GM19025 (cell line): ENCODE data around the gene TOM1.

Experiments
- ATAC-seq: cut with Tn5 transposase; IDR thresholded peaks from one replicate; pipeline ENCODE4 v1.9.1; 2021; ENCODE audit warnings: mild to moderate bottlenecking, low read depth, moderate library complexity; ENCODE audit not compliant: unreplicated experiment

Gene TOM1

GRCh38 chr22:35322126-35322525 is 22.4 kb downstream of the TOM1 start:
- ATAC-seq = no peak

DNA sequence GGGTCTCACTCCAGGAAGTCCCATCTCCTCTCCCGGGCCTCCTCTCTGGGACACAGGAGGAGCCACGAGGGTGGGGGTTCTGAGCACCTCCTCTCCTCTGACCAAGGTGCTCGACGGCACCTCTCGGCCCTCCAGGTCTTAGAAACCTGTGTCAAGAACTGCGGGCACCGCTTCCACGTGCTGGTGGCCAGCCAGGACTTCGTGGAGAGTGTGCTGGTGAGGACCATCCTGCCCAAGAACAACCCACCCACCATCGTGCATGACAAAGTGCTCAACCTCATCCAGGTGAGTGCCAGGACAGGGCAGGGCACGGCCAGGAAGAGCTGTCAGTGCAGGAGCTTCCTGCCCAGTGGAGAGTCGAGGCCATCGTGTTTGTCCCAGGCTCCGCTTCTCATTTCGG is 23.2 kb downstream of the TOM1 start:
- ATAC-seq = no peak

- no peak for ATAC-seq
Measured at GRCh38 chr22:35323305-35323704, 23.6 kb downstream of the TOM1 start.

DNA sequence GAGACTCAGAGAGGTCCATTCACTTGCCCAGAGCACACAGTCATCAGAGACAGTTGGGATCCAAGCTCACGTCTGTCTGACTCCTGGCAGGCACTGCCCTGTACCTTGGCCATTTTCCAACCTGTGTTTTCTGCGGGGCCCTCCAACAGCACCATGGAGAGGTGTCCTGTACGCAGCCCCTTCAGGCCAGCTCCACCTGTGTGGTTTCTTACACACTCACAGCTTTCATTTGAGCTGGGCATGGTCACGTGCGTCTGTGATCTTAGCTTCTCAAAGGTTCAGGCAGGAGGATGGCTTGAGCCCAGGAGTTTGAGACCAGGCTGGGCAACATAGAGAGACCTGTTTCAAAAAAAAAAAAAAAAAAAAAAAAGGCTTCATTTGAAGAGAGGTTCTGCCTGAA is 24.4 kb downstream of the TOM1 start:
- ATAC-seq = no peak

DNA sequence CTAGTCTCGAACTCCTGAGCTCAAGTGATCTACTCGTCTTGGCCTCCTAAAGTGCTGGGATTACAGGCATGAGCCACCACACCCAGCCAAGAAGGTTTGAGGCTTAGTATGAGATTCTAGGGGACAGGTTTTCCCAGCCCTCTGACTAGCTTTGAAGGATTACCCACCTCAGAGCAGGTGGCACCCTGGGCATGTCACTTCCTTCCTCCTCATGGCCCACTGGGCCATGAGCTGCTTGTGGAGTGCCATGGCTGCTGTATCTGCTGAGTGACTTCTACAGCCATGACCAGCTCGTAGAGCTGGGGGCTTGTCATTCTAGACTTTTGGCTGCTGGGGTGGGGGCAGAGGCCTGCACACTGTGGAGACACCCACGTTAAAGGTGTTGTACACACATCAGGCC is 25.1 kb downstream of the TOM1 start:
- no peak for ATAC-seq

DNA sequence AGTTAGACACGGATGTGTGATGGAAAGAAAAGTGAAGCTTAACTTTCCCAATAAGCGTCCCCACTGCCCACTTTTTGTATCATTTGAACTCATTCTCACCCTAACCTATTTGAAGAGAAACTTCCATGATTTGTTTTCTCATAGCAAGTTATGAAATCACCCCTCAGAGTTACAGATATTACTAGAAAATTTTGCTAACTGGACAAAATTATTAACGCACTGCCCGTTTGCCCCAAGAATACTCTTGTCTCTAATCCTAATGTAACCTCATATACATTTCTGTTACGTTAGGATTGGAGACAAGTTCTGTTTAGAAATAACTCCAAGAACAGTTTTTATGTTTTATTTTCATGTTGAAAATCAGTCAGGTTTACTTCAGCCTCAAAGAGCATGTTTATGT is 25.5 kb downstream of the TOM1 start:
- ATAC-seq = no peak

- no peak for ATAC-seq
Measured at GRCh38 chr22:35326854-35327562, 27.3 kb downstream of the TOM1 start.

DNA sequence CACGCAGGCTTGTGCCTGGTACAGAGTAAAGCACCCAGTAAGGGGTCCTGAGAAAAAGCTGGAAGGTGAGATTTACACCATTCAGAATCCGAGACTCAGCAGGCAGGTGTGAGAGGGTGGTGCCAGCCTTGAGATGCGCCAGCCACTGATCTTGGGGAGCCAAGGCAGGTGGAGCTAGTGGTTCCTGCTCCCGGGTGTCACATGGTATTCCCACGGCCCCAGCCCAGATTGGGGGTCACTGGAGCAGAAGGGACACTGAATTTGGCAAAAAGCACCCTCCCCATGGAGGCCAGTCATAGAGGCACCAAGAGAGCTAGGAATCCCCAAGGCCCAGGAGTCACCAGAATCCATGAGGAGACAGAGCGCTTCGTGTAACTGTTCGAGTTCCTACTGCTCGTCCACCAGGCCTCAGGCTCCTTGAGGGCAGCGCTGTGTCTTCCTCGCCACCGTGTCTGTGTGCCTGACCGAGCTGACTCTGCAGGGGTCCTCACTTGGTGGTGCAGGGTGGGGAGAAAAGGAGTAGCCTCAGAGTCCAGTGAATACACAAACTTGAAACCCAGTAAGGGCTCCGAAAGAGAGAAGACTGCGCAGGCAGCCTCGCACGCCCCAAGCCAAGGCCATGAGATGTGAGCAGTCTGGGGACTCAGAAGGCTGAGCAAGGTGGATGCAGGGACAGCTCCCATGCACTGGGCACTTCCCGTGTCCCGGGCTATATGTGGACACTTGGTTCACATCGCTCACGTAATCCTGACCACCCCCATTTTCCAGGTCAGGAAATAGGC is 28.2 kb downstream of the TOM1 start:
- no peak for ATAC-seq

DNA sequence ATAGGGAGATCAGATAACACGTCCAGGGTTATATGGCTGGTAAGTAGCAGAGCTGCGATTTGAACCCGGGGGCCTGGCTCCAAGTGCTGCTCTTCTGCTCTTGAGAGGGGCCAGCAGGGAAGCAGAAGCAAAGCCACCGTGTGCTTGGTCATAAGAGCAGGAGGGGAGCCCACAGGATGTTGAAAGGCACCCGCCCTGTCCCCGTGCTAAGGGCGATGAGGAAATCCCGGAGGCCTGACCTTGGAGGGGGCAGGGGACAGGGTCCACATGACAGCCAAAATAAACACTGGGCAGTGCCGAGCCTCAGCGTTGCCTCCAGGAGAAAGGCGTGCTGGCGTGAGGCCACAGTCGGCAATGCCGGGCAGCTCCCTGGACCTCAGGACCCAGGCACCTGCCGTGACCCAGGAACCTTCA is 28.8 kb downstream of the TOM1 start:
- ATAC-seq = no peak

DNA sequence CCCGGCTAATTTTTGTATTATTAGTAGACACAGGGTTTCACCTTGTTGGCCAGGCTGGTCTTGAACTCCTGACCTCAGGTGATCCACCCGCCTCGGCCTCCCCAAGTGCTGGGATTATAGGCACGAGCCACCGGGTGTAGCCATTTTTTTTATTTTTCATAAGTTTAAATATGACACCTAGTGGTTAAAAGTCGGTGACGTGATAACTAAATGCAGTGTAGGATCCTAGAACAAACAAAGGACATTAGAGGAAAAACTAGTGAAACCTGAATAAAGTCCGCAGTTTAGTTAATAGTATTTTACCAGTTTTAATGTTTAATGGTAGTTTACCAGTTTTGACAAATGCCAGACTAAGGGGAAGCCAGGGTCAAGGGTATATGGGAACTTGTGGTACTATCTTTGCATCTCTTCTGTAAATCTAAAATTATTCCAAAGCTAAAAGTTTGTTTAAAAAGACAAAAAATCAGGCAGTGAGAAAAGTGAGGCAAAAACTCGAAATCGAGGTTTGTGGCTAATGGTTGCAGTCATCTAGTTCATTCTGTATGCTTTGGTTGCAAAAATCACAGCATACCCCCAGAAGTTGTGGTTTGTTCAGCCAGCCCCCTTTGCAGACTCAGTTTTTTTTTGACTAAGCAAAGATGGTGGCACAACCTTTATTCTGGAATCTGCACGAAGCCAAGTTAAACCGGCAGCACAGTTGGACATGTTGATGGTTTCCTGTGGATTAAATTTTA is 29.6 kb downstream of the TOM1 start:
- ATAC-seq = no peak

GRCh38 chr22:35330258-35330861 is 30.7 kb downstream of the TOM1 start:
- no peak for ATAC-seq

- ATAC-seq = no peak
Measured at GRCh38 chr22:35332278-35332677, 32.6 kb downstream of the TOM1 start.

GRCh38 chr22:35333220-35333619 is 33.5 kb downstream of the TOM1 start:
- no peak for ATAC-seq

GRCh38 chr22:35334004-35334403 is 34.3 kb downstream of the TOM1 start:
- no peak for ATAC-seq

DNA sequence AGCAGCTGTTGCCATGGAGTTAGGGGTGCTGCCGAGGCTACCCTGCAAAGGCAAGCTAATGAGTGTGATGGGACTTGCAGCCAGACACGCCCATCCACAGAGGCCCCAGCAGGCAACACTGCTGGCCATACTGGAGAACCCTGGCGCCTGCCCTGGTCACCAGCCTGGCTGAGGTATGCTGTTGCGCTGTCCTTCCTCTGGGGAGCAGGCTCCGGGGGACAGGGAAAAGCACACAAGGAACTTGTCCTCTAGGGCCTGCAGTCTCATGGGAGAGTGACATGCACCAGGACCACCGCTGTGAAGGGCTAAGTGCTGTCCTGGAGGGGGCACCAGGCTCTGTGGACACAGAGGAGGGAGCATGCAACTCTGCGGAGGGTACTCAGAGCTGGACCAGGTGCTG is 35.8 kb downstream of the TOM1 start:
- ATAC-seq = no peak

DNA sequence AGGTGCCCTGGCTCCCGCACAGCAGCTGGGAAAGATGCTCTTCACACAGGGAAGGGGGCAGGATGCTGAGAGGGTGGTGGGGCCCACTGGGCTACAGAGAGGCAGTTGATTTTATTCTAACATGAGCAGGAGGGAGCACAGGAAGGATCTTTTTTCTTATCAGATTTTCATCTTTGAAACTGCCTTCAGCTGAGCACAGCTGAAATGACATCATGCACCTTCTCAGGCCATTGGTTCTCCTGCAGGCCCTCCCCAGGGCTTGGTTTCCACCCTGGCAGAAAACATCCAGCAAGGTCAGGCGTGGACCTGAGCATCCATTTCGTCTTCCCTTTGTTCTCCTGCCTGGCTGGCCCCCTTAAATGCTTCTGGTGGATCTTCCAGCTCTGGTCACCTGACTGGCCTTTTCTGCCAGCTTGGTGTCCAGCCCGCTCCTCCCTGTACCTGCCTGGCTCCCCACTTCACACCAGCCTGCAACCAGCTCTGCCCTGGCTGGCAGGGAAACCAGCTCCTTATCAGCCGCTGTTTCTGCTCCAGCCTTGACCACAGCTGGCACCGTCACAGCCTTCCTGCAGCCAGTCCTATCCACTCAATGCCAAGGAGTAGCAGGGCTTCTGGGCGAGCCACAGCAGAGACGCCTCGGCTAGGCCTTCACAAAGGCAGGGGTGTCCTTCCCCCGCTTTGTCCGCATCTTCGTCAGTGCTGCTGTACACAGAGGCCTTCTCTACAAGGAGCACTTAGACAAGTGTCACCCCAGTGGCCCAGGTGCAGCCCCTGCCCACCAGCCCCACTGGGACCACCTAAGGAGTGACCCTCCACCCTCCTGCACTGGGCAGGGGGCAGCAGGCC is 36.5 kb downstream of the TOM1 start:
- ATAC-seq = no peak

- ATAC-seq = no peak
Measured at GRCh38 chr22:35337932-35338331, 38.2 kb downstream of the TOM1 start.

DNA sequence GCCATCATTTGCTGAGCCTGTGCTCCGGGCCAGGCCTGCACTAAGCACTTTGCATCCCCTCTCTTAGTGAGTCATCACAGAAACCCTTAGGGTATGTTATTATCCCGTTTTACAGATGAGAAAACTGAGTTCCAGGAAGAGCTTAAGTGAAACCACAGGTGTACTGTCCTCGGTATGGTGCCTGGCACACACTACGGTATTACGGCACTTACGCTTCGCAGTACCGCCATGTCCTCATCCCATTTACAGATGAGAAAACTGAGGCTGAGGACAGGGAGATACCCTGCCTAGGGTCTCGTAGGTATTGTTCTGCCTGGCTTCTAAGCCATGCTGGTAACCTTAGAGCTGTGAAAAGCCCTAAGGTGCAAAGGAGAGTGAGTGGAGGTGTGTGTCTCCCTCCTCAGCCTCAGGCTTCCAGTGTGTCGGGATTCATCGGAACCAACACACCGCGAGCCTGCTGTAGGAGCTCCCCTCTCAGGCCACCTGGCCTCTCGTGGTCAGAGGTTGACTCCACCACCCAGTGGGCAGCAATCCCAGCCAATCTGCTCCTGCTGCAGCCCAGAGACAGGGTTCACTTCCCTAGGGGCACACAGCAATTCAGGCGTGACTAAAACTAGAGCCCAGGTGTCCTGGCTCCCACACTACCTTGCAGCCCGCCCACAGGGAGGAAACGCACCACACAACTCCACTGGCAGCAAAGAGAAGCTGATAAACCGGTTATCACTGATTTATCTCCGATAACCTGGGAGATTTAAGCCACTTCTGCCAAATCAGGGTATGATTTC is 41.6 kb downstream of the TOM1 start:
- no peak for ATAC-seq

DNA sequence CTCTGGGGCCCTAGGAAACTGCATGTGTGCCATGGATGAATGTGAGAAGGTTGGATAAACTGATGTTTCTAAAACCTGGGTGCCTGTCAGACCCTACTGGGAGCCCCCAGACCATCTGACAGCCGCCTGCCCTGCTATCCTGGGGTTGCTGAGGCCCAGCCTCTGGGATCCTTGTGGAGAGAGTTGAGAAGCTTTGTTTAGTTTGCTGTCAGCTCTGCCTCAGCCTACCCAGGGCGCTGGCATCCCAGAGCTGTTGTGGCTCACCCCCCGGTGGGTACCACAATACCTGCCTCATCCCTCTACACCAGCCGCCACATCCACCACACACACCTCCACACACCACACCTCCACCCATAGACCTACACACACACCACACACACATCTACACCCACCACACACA is 42.7 kb downstream of the TOM1 start:
- ATAC-seq = no peak
